IPS-18c (cell line): ENCODE measurements around the gene CNBD2.
"Not testable (repeated sequence)": the region's sequence is repeated elsewhere in the genome, so short reads cannot be mapped to it uniquely, and the experiment has no call there.

Experiments used
- H3K4me3 ChIP-seq: 2 replicates; pipeline ENCODE4 v1.7.0; 2013; ENCODE audit warnings: low read depth, mild to moderate bottlenecking, low read length, moderate library complexity; ENCODE audit not compliant: insufficient read depth
- H3K9me3 ChIP-seq: one replicate; pipeline ENCODE4 v1.6.1; 2013; ENCODE audit warnings: mild to moderate bottlenecking, low read length, moderate library complexity; ENCODE audit not compliant: control insufficient read depth, insufficient read depth

The CNBD2 gene

DNA sequence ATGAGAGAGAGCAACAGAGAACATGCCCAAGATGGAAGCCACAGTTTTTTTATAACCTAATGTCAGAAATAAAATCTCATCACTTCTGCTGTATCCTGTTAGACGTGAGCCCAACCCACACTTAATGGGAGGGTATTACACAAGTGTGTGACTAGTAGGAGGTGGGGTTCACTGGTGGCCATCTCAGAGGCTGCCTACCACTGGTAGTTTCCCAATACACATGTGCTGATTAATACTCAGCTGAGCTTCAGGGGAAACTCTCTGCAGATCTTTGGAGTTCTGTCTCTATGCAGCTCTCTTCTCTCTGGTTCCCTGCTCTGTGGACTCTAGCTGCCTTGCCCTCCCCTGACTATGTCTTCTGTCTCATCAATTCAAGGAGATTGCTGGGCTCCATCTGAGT is 35.7 kb downstream of the CNBD2 start:
- Histone ChIP-seq H3K4me3 (no peak overlapping the region), H3K9me3 (peaks cover 2% of the 10 kb centered on the region)

DNA sequence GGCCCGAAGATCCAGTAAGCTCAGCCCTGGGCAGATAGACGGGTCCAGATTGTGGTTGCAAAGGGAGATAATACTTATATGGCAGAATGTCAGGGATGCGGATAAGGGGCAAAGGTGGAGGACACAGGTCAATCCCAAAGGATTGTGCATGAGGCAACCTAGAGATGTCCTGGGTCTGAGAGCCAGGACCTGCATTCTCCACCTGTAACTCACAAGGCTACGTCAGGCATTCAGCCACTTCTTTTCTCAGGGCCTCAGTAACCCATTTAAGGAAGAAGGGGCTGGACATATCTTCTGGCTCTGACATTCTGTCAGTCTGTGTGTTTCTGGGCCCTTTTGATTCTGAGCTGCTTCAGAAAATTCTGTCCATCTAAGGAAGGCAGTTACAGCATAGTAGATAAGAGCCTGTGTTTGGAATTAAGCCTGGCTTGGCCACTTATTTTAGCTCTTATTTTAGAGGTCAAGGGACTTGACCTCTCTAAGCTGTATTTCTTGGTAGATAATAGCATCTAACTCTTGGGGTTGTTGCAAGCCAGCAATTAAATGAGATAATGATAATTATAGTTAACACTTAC is 40.2 kb downstream of the CNBD2 start:
- H3K9me3 ChIP-seq: peaks cover 2% of the 10 kb centered on the region
- no peak overlapping the region for H3K4me3 ChIP-seq

DNA sequence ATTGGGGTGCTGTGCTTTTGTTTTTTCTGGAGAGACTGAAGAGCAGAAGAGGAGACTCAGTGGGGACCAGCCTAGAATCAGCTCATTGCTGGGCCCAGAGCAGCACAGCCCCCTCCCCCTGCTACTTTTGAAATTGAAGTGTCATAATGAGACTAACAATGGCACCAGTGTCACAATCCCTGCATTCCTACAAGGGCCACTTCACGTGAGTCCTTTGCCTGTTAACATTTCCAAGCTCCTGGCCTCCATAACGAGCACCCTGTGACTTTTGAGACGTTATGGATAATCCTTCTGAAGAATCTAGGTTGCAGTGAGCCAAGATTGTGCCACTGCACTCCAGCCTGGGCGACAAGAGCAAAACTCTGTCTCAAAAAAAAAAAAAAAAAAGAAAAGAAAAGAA is 41.7 kb downstream of the CNBD2 start:
- Histone ChIP-seq H3K4me3 (no peak overlapping the region), H3K9me3 (peaks cover 2% of the 10 kb centered on the region)

DNA sequence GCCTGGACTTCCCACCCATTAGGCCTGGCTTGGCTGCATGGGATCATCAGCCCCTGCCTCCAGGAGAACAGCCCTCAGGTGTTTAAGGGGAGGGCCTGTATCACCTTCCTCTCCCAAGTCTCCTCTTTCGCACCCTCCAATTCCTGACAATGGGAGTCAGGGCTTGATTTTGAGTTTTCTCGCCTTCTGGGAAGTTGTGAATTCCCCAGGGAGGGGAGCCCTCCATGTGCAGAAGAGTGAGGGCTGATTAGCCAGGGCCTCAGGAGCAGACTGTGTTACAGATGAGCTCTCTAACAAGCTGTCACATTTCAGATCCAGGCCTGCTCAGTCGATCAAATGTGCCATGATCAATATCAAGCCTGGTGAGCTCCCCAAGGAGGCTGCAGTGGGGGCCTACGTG is 42.4 kb downstream of the CNBD2 start:
- Histone ChIP-seq H3K9me3 (peaks cover 2% of the 10 kb centered on the region), H3K4me3 (no peak overlapping the region)

DNA sequence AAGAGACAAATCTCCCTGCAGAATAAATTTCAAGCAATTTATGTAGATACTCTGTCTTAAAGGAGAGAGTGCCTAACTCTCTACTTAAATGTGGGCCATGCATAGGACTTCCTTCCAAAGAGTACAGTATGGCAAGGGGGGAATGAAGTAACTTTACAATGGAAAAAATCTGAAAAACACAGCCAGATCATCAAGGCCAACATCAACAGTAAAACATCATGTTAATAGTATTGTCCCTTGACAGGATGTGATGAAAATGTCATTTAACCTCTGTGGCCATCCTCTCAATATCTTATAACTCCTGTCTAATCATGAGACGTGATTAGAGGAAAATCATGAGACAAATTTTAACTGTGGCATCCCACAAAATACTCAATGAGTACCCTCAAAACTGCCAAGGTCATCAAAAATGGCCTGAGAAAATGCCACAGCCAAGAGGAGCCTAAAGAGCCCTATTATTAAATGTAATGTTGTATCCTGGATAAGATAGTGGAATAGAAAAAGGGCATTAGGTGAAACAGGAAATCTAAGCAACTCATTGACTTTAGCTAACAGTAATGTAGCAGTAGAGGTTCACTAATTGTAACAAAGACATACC is 47.5 kb downstream of the CNBD2 start:
- Histone ChIP-seq H3K9me3 (no peaks in the 10 kb centered on the region), H3K4me3 (no peak overlapping the region)

DNA sequence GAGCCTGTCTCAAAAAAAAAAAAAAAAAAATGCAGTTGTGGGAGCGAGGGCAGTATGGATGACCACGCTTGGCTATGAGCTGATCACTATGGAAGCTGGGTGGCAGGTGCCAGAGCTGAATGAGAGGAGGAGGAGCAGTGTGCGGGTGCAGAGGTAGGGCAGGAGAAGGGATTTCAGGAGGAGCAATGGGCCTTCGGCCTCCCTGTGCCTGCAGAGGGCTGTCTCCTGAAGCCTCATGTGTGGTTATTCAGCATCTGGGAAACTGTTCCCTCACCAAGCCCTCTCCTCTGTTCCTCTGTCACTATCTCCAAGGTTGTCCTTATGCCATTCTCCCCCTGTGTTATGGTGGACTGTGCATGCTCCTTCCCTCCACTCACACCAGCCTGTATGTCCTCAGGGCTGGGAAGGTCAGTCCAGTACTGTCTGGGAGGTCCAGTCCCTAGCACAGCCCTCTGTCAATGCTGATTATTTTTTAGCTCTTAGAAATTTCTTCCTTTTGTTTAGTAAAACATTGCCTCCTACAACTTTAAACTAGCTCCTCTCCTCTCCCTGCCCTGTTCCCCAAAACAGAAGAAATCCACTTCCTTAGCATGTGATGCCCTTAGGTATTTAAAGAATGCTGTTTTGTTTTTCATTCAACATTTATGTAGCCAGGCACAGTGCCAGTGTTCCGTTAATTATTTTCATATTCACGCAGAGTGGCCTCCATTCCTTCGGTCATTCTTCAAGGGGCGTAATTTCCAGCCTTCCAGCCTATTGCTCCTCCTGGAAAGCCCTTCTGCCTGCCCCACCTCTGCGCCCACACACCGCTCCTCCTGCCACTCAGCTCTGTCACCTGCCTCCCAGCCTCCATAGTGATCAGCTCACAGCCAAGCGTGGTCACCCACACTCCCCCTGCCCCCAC is 48.9 kb downstream of the CNBD2 start:
- Histone ChIP-seq H3K4me3 (no peak overlapping the region), H3K9me3 (no peaks in the 10 kb centered on the region)

DNA sequence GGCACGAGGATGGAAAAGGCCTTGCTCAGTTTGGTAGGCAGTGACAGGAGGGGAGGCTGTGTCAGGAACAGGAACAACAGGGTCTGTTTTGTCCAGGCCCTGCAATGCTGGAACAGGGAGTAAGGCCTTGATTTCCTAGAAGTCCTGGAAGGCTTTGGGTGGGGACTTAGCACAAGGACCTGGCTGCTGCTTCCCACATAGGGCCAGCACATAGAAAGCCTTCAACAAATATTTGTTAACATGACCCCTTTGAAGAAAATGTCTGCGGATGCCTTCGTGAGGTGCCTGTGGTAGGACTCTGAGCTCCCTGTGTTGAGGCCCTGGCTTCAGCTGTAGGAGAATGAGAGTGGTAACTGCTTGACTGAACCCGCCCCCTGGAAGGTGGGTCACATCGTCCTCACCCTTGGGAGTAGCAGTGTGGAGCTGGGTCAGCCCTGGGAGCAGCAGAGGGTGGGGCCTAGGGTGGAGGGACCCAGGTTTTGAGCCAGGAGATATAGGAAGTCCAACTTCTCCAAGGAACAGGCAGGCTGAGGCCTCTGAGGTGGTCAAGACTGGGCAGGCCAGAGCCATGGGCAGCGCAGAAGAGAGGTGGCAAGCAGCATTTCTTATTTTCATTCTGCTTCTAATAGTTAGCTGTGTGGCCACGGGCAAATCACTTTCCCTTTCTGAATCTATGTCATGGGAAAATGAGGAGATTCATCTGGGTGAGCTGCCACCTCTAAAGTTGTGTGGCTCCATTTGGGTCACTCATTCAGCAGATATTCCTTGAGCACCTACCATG is 50.0 kb downstream of the CNBD2 start:
- Histone ChIP-seq H3K9me3 (no peaks in the 10 kb centered on the region), H3K4me3 (no peak overlapping the region)

DNA sequence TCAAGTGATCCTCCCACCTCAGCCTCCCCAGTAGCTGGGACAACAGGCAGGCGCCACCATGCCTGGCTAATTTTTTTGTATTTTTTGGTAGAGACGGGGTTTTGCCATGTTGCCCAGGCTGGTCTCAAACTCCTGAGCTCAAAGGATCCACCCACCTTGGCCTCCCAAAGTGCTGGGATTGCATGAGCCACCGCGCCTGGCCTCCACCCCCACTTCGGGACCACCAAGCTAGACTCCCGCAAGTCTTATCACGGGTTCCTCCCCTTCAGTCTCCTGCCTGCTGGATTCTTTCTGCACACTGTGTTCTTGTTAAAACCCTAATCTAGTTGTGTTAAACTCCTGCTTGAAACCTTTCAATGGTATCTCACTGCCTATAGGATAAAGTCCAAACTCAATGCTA is 57.7 kb downstream of the CNBD2 start:
- H3K9me3 ChIP-seq: not testable (repeated sequence)

DNA sequence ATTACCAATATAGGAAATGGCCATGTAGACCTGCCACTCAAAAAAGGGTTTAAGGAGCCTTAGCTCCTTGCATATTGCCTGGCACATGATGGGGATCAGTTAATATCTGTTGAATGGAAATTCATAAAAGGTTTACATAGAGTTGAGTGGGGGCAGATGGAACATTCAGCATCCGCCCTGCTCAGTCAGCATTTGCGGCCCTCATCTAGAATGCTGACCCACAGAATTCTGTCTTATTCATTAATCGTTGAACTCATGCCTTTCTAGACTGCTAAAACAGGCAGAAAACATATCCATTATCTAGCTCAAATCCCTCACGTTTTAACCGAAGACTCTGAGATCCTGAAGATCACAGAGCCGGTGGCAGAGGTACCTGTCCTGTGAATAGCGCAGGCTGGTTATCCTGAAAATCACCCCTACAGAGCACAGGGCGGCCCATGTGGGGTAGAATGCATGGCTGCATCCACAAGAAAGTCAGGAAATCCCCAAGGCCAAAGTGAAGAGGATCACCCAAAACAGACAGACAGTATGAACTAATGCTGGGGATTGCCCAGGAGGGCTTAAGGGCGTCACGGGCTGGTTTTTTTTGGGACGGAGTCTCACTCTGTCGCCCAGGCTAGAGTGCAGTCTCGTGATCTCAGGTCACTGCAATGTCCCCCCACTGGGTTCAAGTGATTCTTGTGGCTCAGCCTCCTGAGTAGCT is 59.9 kb downstream of the CNBD2 start:
- no peaks in the 10 kb centered on the region for H3K9me3 ChIP-seq
- H3K4me3 ChIP-seq: no peak overlapping the region

More for the DNA sequence above, 57.7 kb downstream of the CNBD2 start:
- not testable (repeated sequence) for H3K4me3 ChIP-seq

DNA sequence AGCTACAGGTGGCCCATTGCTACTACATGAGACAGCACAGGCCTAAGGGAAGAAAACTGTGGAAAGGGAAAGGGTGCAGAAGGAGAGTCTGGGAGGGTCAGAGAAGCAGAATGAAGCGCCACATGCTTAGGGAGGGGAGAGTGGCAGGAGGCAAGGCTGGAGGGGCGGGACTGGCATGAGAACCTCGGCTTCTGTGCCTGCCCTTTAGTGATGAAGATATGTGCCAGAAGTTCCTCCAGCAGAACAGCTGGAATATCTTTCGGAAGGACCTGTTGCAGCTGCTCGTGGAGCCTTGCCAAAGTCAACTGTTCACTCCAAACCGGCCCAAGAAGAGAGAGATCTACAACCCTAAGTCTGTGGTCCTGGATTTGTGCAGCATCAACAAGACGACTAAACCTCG is 61.8 kb downstream of the CNBD2 start:
- Histone ChIP-seq H3K4me3 (no peak overlapping the region), H3K9me3 (no peaks in the 10 kb centered on the region)

DNA sequence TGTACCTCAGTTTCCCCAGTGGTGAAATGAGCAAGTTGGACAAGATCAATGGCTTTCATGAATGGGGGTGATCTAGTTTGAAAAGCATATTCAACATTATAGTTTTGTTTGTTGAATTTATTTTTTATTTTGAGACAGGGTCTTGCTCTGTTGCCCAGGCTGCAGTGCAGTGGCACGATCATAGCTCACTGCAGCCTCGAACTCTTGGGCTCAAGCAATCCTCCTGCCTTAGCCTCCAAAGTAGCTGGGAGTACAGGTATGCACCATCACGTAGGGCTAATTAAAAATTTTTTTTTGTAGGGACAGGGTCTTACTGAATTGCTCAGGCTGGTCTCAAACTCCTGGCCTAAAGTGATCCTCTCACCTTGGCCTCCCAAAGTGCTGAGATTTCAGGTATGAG is 63.4 kb downstream of the CNBD2 start:
- H3K4me3 ChIP-seq: no peak overlapping the region
- H3K9me3 ChIP-seq: no peaks in the 10 kb centered on the region

DNA sequence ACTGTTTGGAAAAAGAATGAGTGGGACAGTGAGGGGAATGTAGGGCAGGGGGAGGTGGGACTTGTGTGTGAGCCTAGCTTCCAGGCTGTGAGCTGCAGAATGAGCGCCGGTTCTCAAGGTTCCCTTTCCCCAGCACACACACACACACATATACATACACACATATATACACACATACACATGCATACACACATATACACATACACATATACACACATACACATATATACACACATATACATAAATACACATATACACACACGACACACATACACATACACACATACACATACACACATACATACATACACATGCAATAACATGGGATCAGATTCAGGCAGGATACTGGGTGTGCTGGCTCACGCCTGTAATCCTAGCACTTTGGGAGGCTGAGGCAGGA is 66.5 kb downstream of the CNBD2 start:
- Histone ChIP-seq H3K4me3 (no peak overlapping the region), H3K9me3 (no peaks in the 10 kb centered on the region)

DNA sequence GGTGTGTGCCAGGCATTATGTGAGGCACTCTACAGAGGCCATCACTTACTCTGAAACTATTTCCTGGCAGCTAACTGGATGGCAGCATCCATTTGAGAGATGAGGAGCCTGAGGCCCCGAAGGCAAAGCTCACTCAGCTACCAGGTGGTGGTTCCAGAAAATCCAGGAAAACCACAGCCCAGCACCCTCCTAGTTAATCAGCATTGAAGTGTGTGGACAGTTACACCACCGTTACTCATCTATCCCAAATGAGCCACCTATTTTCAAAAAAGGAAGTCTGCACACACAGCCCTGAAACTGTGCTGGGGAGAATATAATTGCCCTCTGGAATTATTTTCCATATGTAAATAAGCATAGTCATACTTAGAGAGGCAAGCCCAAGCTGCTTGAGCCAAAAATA is 67.4 kb downstream of the CNBD2 start:
- H3K9me3 ChIP-seq: no peaks in the 10 kb centered on the region
- no peak overlapping the region for H3K4me3 ChIP-seq

DNA sequence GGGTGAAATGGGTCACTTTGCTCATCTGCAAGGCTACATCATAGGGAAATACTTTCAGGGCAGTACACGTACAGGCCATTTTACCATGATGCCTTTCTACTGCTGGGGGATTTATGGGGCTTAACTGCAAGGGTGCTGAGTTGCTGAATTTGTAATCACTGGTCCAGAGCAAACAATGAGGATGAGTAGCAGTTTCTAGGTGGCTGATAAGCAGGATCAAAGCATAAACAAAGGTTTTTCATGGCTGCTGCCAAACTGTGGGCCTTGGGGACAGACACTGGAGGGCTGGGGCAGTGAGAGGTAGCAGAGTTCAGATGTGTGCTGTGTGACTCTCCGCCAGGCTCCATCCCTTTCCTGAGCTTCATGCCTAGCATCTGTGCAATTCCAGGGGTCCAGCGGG is 68.3 kb downstream of the CNBD2 start:
- no peaks in the 10 kb centered on the region for H3K9me3 ChIP-seq
- no peak overlapping the region for H3K4me3 ChIP-seq

DNA sequence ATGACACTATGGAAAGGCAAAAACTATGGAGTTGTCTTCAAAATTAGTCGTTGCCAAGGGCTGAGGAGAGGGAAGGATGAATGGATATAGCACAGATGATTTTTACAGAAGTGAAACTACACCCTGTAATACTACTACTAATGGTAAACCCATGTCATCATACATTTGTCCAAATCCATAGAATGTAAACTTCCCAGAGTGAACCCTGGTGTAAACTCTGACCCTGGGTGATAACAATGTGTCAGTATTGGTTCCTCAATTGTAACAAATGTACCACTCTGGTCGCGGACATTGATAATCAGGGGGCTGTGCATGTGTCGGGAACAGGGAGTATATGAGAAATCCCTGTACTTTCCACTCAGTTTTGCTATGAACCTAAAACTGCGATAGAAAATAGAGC is 72.2 kb downstream of the CNBD2 start:
- no peak overlapping the region for H3K4me3 ChIP-seq

DNA sequence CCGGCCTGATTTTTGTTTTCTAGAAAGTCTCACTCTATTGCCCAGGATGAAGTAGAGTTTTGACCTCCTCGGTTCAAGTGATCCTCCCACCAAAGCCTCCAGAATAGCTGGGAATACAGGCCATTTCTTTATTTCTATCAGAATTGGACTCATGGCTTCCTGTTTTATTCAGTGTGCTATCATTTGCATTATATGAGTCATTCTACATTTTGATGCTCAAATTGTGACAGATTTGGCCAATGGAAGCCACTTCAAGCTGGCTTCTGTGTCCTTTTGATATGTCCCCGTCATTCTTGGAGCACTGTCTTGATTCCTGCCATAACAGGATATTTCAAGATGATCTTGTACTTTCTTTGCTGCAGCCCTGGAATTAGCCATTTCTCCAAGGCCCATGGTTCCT is 75.1 kb downstream of the CNBD2 start:
- no peaks in the 10 kb centered on the region for H3K9me3 ChIP-seq
- H3K4me3 ChIP-seq: no peak overlapping the region

More for the DNA sequence above, 72.2 kb downstream of the CNBD2 start:
- no peaks in the 10 kb centered on the region for H3K9me3 ChIP-seq

DNA sequence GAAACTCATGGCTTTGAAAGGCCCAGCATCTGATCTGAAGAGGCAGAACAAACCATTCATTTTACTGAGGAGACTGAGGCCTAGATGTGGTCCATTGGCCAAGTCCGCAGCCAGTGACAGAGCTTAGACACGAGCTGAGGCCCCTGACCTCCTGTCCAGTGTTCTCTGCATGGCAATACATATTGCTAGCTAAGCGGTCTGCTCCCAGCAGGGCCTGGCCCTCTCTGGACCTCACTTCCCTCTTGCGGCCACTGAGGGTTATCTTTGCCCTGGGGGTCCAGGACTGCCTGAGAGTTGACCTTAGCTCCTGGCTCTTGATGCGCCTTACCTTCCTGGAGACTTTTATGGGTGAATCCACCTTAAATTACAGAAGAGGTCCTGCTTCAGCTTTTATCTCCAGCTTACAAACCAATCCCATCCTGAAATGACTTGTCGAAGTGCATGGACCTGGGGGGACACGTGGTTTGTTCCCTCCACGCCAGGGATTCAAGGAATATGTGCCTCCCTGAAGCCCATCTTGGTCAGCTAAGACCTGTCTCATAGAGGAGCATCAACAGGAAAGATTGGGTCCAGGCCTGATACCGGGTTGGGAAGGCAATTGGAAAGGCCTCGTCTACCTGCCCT is 75.6 kb downstream of the CNBD2 start:
- no peak overlapping the region for H3K4me3 ChIP-seq

More for the DNA sequence above, 75.6 kb downstream of the CNBD2 start:
- H3K9me3 ChIP-seq: no peaks in the 10 kb centered on the region
